Measurements from ENCODE around the gene CAPN11.
A peak's percentile ranks its signal among the peaks of the same experiment; 100 is the strongest.

CAPN11 gene

DNA sequence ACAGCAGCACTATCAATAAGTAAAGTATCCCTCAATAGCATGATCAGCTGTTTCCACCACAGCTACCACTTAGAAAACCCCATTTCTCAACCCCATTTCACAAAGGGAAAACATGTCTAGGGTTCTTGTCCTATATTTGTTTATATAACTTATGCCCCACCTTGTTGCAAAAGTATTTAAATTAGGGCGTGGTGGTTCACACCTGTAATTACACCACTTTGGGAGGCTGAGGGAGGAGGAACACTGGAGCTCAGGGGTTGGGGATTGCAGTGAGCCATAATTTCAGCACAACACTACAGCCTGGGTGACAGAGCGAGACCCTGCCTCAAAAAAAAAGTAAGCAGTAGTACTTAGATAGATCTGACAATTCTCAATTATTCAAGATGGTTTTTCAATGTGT, 35.1 kb upstream of the CAPN11 start:
- TF ChIP-seq, protein P1, sequence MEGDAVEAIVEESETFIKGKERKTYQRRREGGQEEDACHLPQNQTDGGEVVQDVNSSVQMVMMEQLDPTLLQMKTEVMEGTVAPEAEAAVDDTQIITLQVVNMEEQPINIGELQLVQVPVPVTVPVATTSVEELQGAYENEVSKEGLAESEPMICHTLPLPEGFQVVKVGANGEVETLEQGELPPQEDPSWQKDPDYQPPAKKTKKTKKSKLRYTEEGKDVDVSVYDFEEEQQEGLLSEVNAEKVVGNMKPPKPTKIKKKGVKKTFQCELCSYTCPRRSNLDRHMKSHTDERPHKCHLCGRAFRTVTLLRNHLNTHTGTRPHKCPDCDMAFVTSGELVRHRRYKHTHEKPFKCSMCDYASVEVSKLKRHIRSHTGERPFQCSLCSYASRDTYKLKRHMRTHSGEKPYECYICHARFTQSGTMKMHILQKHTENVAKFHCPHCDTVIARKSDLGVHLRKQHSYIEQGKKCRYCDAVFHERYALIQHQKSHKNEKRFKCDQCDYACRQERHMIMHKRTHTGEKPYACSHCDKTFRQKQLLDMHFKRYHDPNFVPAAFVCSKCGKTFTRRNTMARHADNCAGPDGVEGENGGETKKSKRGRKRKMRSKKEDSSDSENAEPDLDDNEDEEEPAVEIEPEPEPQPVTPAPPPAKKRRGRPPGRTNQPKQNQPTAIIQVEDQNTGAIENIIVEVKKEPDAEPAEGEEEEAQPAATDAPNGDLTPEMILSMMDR (IDR thresholded peaks at IDR 0.05; ENCODE audit: low read depth, low read length) = no peak
- no peak for TF ChIP-seq EZH2phosphoT487 (IDR thresholded peaks at IDR 0.05; ENCODE audit: low read depth)
- no peaks in the 10 kb centered on the region for H3K27me3 ChIP-seq (ENCODE audit: low read depth, low read length)
- peaks cover 78% of the 10 kb centered on the region for H4K20me1 ChIP-seq (ENCODE audit: insufficient read depth, low read length)
- H3K36me3 ChIP-seq (replicated peaks; ENCODE audit: low read depth, low read length) = peaks cover 26% of the 10 kb centered on the region
- no peak overlapping the region for H3K4me3 ChIP-seq (ENCODE audit: low read length)
- no peak overlapping the region; the same call in 1 of the 2 replicates for H3K4me2 ChIP-seq (ENCODE audit: low read length)
- H2AFZ ChIP-seq (ENCODE audit: low read depth, low read length) = no peak overlapping the region
- no peak overlapping the region for H3K27ac ChIP-seq (ENCODE audit: low read length)
- no peaks in the 10 kb centered on the region for H3K9me3 ChIP-seq (ENCODE audit: insufficient read depth, low read length)
- H3K79me2 ChIP-seq (ENCODE audit: low read length) = peaks cover 96% of the 10 kb centered on the region
- H3K9ac ChIP-seq (ENCODE audit: low read length) = no peak overlapping the region
- H3K4me1 ChIP-seq (ENCODE audit: low read length) = peaks cover 38% of the 10 kb centered on the region

DNA sequence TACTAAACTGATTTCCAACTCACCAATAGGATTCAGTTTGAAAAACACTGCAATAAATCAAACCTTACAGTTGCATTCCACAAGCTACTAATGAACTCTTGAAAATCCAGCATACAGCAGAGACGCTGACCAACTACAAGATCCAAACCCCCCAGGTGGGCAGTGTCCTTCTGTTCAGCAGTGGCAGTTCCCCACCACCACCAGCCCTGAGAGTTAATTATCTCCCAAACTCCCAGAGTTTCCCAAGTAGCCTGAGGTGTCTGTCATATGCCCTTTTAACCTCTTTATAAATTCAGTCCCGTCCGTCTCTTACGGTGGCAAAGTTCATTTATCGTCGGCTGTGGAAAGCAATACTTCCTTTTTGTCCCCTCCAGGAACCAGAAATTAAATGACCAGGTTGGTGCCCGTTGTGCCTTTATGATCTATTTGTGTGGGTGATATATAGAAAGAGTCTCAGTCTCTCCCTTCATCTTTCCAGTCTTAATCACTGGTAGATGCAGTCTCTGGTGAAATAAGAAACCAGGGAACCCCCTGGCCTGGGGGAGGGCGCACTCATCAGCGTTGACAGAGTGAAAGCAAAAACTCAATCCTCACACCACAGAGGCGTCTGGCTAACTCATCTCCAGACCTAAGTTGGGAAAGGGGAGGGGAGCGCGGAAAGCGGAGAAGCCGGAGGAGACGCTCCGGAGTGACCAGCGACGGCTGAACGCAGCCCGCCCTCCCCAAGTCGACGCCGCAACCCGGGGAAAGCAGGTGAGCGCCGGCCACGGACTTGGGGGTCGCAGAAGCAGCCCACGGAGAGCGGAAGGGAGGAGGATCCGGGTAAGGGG, 32.1 kb upstream of the CAPN11 start:
- Histone ChIP-seq H3K27me3 (ENCODE audit: low read depth, low read length) (no peaks in the 10 kb centered on the region), H2AFZ (ENCODE audit: low read depth, low read length) (no peak overlapping the region), H4K20me1 (ENCODE audit: insufficient read depth, low read length) (peaks cover 50% of the 10 kb centered on the region), H3K36me3 (replicated peaks; ENCODE audit: low read depth, low read length) (peaks cover 26% of the 10 kb centered on the region), H3K4me1 (ENCODE audit: low read length) (peaks cover 40% of the 10 kb centered on the region), H3K9me3 (ENCODE audit: insufficient read depth, low read length) (no peaks in the 10 kb centered on the region), H3K9ac (ENCODE audit: low read length) (peak overlapping the region; percentile 96), H3K79me2 (ENCODE audit: low read length) (peaks cover 69% of the 10 kb centered on the region), H3K4me3 (ENCODE audit: low read length) (peak overlapping the region; percentile 80), H3K4me2 (ENCODE audit: low read length) (peak overlapping the region; percentile 91), H3K27ac (ENCODE audit: low read length) (peak overlapping the region; percentile 84)
- TF ChIP-seq, protein P1 (IDR thresholded peaks at IDR 0.05; ENCODE audit: low read depth, low read length) = no peak
- TF ChIP-seq EZH2phosphoT487 (IDR thresholded peaks at IDR 0.05; ENCODE audit: low read depth) = no peak

DNA sequence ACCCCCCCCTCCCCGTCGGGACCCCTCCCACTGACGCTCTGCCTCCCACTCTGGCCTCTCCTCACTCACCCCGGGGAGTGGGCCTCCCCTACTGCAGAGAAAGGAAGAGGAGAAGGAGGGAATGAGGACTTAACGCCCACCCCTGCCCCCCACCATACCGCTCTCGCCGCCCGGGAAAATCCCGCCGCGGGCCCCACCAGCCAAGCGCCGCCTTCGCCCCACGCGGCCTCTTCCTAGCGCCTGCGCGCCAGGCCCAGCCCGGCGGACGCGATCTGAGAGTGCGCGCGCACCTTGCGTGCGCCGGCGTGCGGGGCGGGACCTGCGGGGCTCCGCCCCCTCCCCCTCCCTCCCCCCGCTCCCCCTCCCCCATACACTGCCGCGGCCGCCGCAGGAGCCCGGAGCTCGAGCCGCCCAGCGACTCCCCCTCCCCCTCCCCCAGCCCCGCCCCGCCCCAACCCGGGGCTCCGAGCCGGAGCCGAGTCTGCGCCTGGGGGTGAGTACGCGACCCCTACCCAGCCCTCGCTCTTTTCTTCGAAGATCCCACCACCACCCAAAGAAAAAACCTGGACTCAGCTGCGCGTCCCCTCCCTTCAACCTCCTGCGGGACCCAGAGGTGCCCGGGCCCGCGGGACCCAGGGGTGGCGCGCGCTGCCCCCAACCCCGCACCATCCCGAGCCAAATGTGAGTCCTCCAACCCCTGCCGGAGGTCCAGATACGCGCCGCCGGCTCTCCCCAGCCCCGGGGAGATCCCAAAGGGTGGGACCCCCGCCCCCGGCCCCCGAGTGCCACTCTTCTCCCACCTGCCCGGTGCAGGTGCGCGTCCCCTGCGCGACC, 31.2 kb upstream of the CAPN11 start, which contains the start of the genes MRPL14 and TMEM63B:
MRPL14 (minus strand) TSS at position 267 of the 834 bp plus-strand sequence. CDS start 10,841 bp downstream, outside the sequence.
TMEM63B (plus strand) TSS at position 369 of the 834 bp plus-strand sequence. CDS start 7,031 bp downstream, outside the sequence.
- Histone ChIP-seq H3K9ac (ENCODE audit: low read length) (peak within 1 kb of the TSS; percentile 96), H3K27ac (ENCODE audit: low read length) (peak within 1 kb of the TSS; percentile 84), H3K27me3 (ENCODE audit: low read depth, low read length) (no peaks in the 10 kb centered on the region), H3K4me2 (ENCODE audit: low read length) (peak within 1 kb of the TSS; percentile 91), H3K36me3 (replicated peaks; ENCODE audit: low read depth, low read length) (peaks cover 26% of the 10 kb centered on the region), H3K4me1 (ENCODE audit: low read length) (peaks cover 40% of the 10 kb centered on the region), H3K4me3 (ENCODE audit: low read length) (peak within 1 kb of the TSS; percentile 91), H4K20me1 (ENCODE audit: insufficient read depth, low read length) (peaks cover 42% of the 10 kb centered on the region), H3K9me3 (ENCODE audit: insufficient read depth, low read length) (no peaks in the 10 kb centered on the region), H2AFZ (ENCODE audit: low read depth, low read length) (peak within 1 kb of the TSS; percentile 86), H3K79me2 (ENCODE audit: low read length) (peaks cover 61% of the 10 kb centered on the region)
- no peak for TF ChIP-seq EZH2phosphoT487 (IDR thresholded peaks at IDR 0.05; ENCODE audit: low read depth)

DNA sequence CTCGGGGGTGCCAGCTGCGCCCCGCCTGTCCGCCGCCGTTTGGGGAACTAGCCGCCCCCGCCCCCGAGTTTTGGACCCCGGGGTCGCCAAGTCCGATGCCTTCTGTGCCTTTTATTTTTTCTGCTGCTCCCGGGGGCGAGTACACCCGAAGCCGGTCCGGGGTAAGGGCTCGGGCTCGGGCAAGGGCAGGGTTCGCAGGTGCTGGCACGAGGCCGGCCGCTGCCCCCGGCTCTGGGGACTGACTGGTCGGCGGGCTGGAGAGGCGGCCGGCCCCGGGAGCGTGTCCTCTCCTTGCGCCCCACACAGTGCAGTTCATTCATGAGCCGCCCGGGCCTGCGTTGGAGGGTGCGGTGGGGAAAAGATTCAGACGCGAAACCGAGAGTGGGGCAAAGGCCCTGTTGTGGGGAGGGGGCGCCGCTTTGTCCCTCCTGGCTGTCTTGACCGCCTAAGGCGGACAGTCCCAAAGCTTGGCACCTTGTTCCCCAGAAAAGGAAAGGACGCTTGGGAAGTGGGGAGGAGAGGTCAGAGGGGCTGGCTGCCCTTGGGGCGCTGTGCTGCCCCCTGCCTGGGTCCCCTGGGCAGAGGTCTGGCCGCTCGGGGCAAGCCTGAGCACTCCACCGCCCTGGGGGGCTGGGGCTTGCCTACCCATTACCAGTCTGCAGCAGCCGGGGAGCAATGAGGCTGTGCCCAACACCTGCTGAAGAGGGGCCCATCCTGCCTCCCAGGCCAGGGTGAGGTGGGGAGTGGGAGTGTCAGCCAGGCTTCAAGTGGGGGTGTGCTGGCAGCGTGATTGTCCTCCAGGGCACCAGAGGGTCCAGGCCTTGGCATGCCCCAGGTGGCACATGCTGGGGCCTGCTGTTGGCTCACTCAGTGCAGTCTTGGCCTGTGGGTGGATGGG, 30.4 kb upstream of the CAPN11 start:
- H3K27me3 ChIP-seq (ENCODE audit: low read depth, low read length) = no peaks in the 10 kb centered on the region
- H3K4me3 ChIP-seq (ENCODE audit: low read length) = peak overlapping the region; percentile 91
- TF ChIP-seq EZH2phosphoT487 (IDR thresholded peaks at IDR 0.05; ENCODE audit: low read depth) = no peak
- TF ChIP-seq, protein P1 (IDR thresholded peaks at IDR 0.05; ENCODE audit: low read depth, low read length) = peak; percentile 32
- peak overlapping the region; percentile 84 for H3K9ac ChIP-seq (ENCODE audit: low read length)
- peaks cover 52% of the 10 kb centered on the region for H3K79me2 ChIP-seq (ENCODE audit: low read length)
- H4K20me1 ChIP-seq (ENCODE audit: insufficient read depth, low read length) = peaks cover 33% of the 10 kb centered on the region
- no peak overlapping the region; the same call in 1 of the 2 replicates for H3K27ac ChIP-seq (ENCODE audit: low read length)
- no peaks in the 10 kb centered on the region for H3K9me3 ChIP-seq (ENCODE audit: insufficient read depth, low read length)
- H3K4me1 ChIP-seq (ENCODE audit: low read length) = peaks cover 37% of the 10 kb centered on the region
- peaks cover 24% of the 10 kb centered on the region for H3K36me3 ChIP-seq (replicated peaks; ENCODE audit: low read depth, low read length)
- peak overlapping the region; percentile 86 for H2AFZ ChIP-seq (ENCODE audit: low read depth, low read length)
- H3K4me2 ChIP-seq (ENCODE audit: low read length) = peak overlapping the region; percentile 91

Data from OCI-LY3 (cell line).